ENCODE measurements around the gene TMPRSS11D. TPM values are rescaled to one million over a fixed set of nuclear protein-coding genes. Genes with fewer than 3 reads are reported as not detected.

TMPRSS11D gene, protein sequence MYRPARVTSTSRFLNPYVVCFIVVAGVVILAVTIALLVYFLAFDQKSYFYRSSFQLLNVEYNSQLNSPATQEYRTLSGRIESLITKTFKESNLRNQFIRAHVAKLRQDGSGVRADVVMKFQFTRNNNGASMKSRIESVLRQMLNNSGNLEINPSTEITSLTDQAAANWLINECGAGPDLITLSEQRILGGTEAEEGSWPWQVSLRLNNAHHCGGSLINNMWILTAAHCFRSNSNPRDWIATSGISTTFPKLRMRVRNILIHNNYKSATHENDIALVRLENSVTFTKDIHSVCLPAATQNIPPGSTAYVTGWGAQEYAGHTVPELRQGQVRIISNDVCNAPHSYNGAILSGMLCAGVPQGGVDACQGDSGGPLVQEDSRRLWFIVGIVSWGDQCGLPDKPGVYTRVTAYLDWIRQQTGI
- total RNA-seq = not detected

DNA sequence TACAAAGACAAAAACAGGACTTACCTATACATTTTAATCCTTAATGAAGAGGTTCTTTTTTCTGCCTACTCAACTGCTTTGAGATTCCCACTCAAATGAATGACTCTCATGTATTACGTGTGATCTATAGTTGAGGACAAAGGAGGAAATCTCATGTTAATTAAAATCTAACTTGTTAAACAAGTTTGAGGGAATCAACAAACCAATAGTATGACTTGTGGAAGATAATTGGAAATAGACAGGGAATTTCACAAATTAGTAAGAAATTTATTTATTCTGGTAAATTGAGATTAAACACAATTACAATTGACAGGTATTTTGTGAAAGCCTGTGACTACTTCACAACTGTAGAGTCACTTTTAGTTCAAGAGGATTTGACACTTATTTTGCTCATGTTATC, at the start of gene TMPRSS11D:
TSS of gene TMPRSS11D (minus strand) at position 101 of the 400 bp plus-strand sequence. CDS start at position 32, 69 bp downstream.
- no peak for ATAC-seq
- intact Hi-C loops (cut with micrococcal nuclease) = no loop called here
- ChIA-PET POLR2A (no interaction called here), CTCF (no interaction called here)
- DNase-seq = no peak
- Mint-ChIP-seq H3K36me3 (ENCODE audit: low read depth) (no peaks in the 10 kb centered on the region), H3K4me3 (no peak within 1 kb of the TSS), H3K4me1 (ENCODE audit: low read depth) (no peaks in the 10 kb centered on the region), H3K9me3 (no peaks in the 10 kb centered on the region), H3K27ac (no peak within 1 kb of the TSS), H3K27me3 (peaks cover 3% of the 10 kb centered on the region)
- TF ChIP-seq, protein P1, sequence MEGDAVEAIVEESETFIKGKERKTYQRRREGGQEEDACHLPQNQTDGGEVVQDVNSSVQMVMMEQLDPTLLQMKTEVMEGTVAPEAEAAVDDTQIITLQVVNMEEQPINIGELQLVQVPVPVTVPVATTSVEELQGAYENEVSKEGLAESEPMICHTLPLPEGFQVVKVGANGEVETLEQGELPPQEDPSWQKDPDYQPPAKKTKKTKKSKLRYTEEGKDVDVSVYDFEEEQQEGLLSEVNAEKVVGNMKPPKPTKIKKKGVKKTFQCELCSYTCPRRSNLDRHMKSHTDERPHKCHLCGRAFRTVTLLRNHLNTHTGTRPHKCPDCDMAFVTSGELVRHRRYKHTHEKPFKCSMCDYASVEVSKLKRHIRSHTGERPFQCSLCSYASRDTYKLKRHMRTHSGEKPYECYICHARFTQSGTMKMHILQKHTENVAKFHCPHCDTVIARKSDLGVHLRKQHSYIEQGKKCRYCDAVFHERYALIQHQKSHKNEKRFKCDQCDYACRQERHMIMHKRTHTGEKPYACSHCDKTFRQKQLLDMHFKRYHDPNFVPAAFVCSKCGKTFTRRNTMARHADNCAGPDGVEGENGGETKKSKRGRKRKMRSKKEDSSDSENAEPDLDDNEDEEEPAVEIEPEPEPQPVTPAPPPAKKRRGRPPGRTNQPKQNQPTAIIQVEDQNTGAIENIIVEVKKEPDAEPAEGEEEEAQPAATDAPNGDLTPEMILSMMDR (IDR thresholded peaks at IDR 0.05) = no peak

GRCh38 chr4:67933038-67933437, 49.2 kb upstream of the TMPRSS11D start:
- intact Hi-C loops (cut with micrococcal nuclease) = no loop called here
- H3K4me3 Mint-ChIP-seq = no peak overlapping the region
- ChIA-PET POLR2A (no interaction called here), CTCF (no interaction called here)
- TF ChIP-seq, protein P1 (IDR thresholded peaks at IDR 0.05) = no peak
- DNase-seq = no peak
- H3K36me3 Mint-ChIP-seq (ENCODE audit: low read depth) = no peaks in the 10 kb centered on the region
- H3K4me1 Mint-ChIP-seq (ENCODE audit: low read depth) = no peaks in the 10 kb centered on the region
- peaks cover 9% of the 10 kb centered on the region for H3K27me3 Mint-ChIP-seq
- H3K9me3 Mint-ChIP-seq = no peaks in the 10 kb centered on the region
- no peak overlapping the region for H3K27ac Mint-ChIP-seq
- ATAC-seq = no peak

- H3K4me3 Mint-ChIP-seq = no peak overlapping the region
- TF ChIP-seq, protein P1 (IDR thresholded peaks at IDR 0.05) = no peak
- POLR2A ChIA-PET = no interaction called here
Measured at GRCh38 chr4:67931256-67931655, 47.5 kb upstream of the TMPRSS11D start.

DNA sequence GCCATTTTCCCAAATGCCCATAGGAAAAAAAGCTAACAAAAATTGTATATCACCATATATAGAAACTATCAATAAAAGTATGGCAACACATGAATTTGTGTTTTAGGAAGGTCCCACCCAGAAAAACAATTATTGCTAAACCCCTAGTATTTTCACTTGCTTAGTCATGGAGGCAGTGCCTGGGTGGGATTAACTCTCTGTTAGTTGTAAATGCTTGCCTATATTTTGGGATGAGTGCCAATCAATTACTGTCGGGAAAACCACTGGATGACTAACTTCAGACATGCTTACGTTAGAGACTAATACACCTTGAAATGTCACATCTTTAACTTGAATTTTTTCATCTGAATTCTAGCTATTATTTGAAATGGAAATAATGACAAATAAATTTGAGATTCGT, 45.6 kb upstream of the TMPRSS11D start:
- Mint-ChIP-seq H3K36me3 (ENCODE audit: low read depth) (no peaks in the 10 kb centered on the region), H3K4me3 (no peak overlapping the region), H3K4me1 (ENCODE audit: low read depth) (no peaks in the 10 kb centered on the region), H3K9me3 (no peaks in the 10 kb centered on the region), H3K27me3 (peaks cover 11% of the 10 kb centered on the region), H3K27ac (no peak overlapping the region)
- POLR2A ChIA-PET = no interaction called here
- intact Hi-C loops (cut with micrococcal nuclease) = no loop called here
- CTCF ChIA-PET = interaction anchor here (1.2 kb wide), 1 partner anchor 18 kb away, joined by 4 read pairs; no protein-coding TSS in a partner anchor
- TF ChIP-seq, protein P1 (IDR thresholded peaks at IDR 0.05) = no peak
- DNase-seq (no peak), ATAC-seq (no peak)

More at GRCh38 chr4:67931256-67931655, 47.5 kb upstream of the TMPRSS11D start:
- H3K36me3 Mint-ChIP-seq (ENCODE audit: low read depth) = no peaks in the 10 kb centered on the region
- H3K27me3 Mint-ChIP-seq = peaks cover 11% of the 10 kb centered on the region
- CTCF ChIA-PET = no interaction called here
- no peaks in the 10 kb centered on the region for H3K9me3 Mint-ChIP-seq
- intact Hi-C loops (cut with micrococcal nuclease) = no loop called here
- no peak overlapping the region for H3K27ac Mint-ChIP-seq
- DNase-seq (no peak), ATAC-seq (no peak)
- no peaks in the 10 kb centered on the region for H3K4me1 Mint-ChIP-seq (ENCODE audit: low read depth)

GRCh38 chr4:67928546-67928945, 44.7 kb upstream of the TMPRSS11D start:
- ATAC-seq (no peak), DNase-seq (no peak)
- Mint-ChIP-seq H3K9me3 (no peaks in the 10 kb centered on the region), H3K27me3 (peaks cover 9% of the 10 kb centered on the region), H3K27ac (no peak overlapping the region), H3K36me3 (ENCODE audit: low read depth) (no peaks in the 10 kb centered on the region), H3K4me3 (no peak overlapping the region), H3K4me1 (ENCODE audit: low read depth) (no peaks in the 10 kb centered on the region)
- CTCF ChIA-PET = interaction anchor here (1.2 kb wide), 1 partner anchor 17 kb away, joined by 4 read pairs; no protein-coding TSS in a partner anchor
- intact Hi-C loops (cut with micrococcal nuclease) = no loop called here
- POLR2A ChIA-PET = no interaction called here
- TF ChIP-seq, protein P1 (IDR thresholded peaks at IDR 0.05) = no peak

Data from activated CD8-positive, alpha-beta T cell treated with anti-CD3 and anti-CD28 coated beads for 36 hours (primary cell).